Hepatocyte (in vitro differentiated cells): ENCODE results near the gene ABHD17B.

Experiments
- EZH2phosphoT487 ChIP-seq: fragments of 200-600 bp; sonication (generic); IDR thresholded peaks from one replicate; pipeline ENCODE4 v1.6.1; 2018; ENCODE audit warnings: antibody characterized with exemption, mild to moderate bottlenecking, low read depth, moderate library complexity; ENCODE audit not compliant: unreplicated experiment, severe bottlenecking
- TF ChIP-seq, protein P1 (sequence below): fragments of 200-600 bp; sonication (generic); IDR thresholded peaks from 2 replicates; pipeline ENCODE4 v1.5.1; 2016; ENCODE audit warnings: antibody characterized with exemption, mild to moderate bottlenecking; ENCODE audit not compliant: poor library complexity

DNA sequence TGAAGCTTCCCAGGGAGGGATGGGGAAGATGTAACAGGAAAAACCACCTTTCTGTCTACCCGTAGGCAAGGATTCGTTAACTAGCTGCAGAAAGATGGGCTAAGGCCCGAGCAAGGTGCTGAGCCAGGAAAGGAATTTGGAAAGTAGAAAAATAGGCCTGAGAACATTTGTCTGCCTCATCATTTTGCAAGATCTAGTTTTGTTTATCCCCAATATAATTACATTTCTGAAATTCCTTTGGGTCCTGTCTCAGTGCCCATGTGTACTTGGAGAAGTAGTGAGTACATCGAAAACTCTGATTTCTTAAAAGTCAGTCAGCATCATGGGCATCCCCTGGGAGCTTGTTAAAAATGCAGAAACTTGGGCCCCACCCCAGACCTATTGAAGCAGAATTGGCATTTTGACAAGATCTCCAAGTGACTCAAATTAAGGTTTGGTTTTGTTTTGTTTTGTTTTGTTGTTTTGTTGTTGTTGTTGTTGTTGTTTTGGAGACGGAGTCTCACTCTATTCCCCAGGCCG, 90.5 kb downstream of the ABHD17B start:
- TF ChIP-seq, protein P1, sequence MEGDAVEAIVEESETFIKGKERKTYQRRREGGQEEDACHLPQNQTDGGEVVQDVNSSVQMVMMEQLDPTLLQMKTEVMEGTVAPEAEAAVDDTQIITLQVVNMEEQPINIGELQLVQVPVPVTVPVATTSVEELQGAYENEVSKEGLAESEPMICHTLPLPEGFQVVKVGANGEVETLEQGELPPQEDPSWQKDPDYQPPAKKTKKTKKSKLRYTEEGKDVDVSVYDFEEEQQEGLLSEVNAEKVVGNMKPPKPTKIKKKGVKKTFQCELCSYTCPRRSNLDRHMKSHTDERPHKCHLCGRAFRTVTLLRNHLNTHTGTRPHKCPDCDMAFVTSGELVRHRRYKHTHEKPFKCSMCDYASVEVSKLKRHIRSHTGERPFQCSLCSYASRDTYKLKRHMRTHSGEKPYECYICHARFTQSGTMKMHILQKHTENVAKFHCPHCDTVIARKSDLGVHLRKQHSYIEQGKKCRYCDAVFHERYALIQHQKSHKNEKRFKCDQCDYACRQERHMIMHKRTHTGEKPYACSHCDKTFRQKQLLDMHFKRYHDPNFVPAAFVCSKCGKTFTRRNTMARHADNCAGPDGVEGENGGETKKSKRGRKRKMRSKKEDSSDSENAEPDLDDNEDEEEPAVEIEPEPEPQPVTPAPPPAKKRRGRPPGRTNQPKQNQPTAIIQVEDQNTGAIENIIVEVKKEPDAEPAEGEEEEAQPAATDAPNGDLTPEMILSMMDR: no peak
- TF ChIP-seq EZH2phosphoT487: no peak
